Measurements from ENCODE around the gene PRR15L. TPM values are rescaled to one million over a fixed set of nuclear protein-coding genes. Genes with fewer than 3 reads are reported as not detected.

The PRR15L gene
- total RNA-seq, 1 experiment from 2014 or later, result not detected

GRCh38 chr17:47982091-47982617 lies 24.5 kb upstream of the PRR15L start:
- Histone ChIP-seq H2BK120ac (ENCODE audit: low read depth, low read length, poor library complexity, severe bottlenecking) (no peak overlapping the region), H3K27ac (ENCODE audit: insufficient read length, low read depth, low read length) (no peak overlapping the region), H3K23ac (ENCODE audit: insufficient read length, low read depth, low read length) (no peak overlapping the region), H3K14ac (ENCODE audit: insufficient read depth, low read length) (no peak overlapping the region), H2AK5ac (ENCODE audit: insufficient read length, low read length) (no peak overlapping the region), H4K5ac (ENCODE audit: insufficient read length, low read depth, low read length) (no peak overlapping the region), H3K27me3 (ENCODE audit: insufficient read depth, low read length) (no peaks in the 10 kb centered on the region; the same call in 1 of the 2 replicates), H3K4me2 (ENCODE audit: insufficient read depth, insufficient read length, low read length) (no peak overlapping the region), H3K79me1 (ENCODE audit: insufficient read depth, low read depth, low read length, poor library complexity, severe bottlenecking) (no peaks in the 10 kb centered on the region), H3K56ac (ENCODE audit: insufficient read length, low read depth, low read length) (no peak overlapping the region), H3K4me1 (ENCODE audit: insufficient read depth, low read length) (peaks cover 2% of the 10 kb centered on the region; the same call in 1 of the 2 replicates), H3K23me2 (ENCODE audit: insufficient read length, low read depth, low read length, poor library complexity, severe bottlenecking) (no peaks in the 10 kb centered on the region), H3K4ac (ENCODE audit: low read depth, low read length) (no peak overlapping the region), H4K20me1 (ENCODE audit: control insufficient read depth, insufficient read depth, insufficient read length) (no peaks in the 10 kb centered on the region), H2BK5ac (ENCODE audit: insufficient read length, low read length) (no peak overlapping the region), H4K91ac (ENCODE audit: insufficient read length, low read depth, low read length) (no peak overlapping the region), H3K9ac (ENCODE audit: extremely low read depth, insufficient read length, low read length) (no peak overlapping the region), H3K79me2 (ENCODE audit: insufficient read depth, low read length) (no peaks in the 10 kb centered on the region), H2BK20ac (ENCODE audit: low read depth, low read length, poor library complexity, severe bottlenecking) (no peak overlapping the region), H2BK12ac (ENCODE audit: insufficient read length, low read depth, low read length) (no peak overlapping the region), H2BK15ac (ENCODE audit: low read depth, low read length) (no peak overlapping the region), H4K8ac (replicated peaks; ENCODE audit: insufficient read length, low read depth, low read length) (no peak overlapping the region), H3K9me3 (ENCODE audit: control insufficient read depth, low read depth, low read length) (no peaks in the 10 kb centered on the region), H3K18ac (ENCODE audit: insufficient read length, low read depth, low read length) (no peak overlapping the region), H3T11ph (ENCODE audit: low read length) (no peak overlapping the region), H2AFZ (ENCODE audit: low read length) (no peak overlapping the region)
- no peak for DNase-seq
- H3K27me3 Mint-ChIP-seq (ENCODE audit: low read depth), result no peaks in the 10 kb centered on the region; the same call in 1 of the 2 replicates
- no peaks in the 10 kb centered on the region for H3K9me3 Mint-ChIP-seq
- no peak overlapping the region for H3K4me3 Mint-ChIP-seq
- H3K27ac Mint-ChIP-seq, result no peak overlapping the region
- no peak for TF ChIP-seq CTCF (conservative IDR thresholded peaks at IDR 0.05)
- WGBS (ENCODE audit: extremely low coverage, insufficient read length, low lambda C conversion rate), result no CpG with 5 or more reads among the region's 14 CpGs
- H3K36me3 Mint-ChIP-seq (ENCODE audit: insufficient read depth in 1 of 3, low read depth in 3 of 3), result peaks cover 26 to 62% (median 54%) of the 10 kb centered on the region in 3 experiments; a peak in 6 of 7 replicates
- peaks cover 13 to 16% of the 10 kb centered on the region in 2 experiments for H3K4me1 Mint-ChIP-seq
